PC-3 (cell line): ENCODE results near the gene AQP2. TPM values are rescaled to one million over a fixed set of nuclear protein-coding genes. Genes with fewer than 3 reads are reported as not detected.

Source experiments
- ATAC-seq: fragments of 200-7000 bp; cut with Tn5 transposase; 2 replicates; pipeline ENCODE4 v1.9.1; 2020; ENCODE audit warnings: mild to moderate bottlenecking, moderate library complexity
- BruUV-seq: library from RNA; stranded (reverse); fragments of 400-500 nt; replicated peaks from 2 replicates; lab custom pipeline; 2021; lab: Mats Ljungman, UMichigan
- CTCF ChIA-PET: fragments of 300-600 bp; sonication (Branson Sonifier 250); formaldehyde crosslinking; loops from one replicate; lab custom pipeline; 2022; ENCODE audit warnings: antibody characterized with exemption; lab: Charles Lee
- POLR2A ChIA-PET: fragments of 300-600 bp; sonication (Branson Sonifier 250); formaldehyde crosslinking; loops from one replicate; lab custom pipeline; 2022; ENCODE audit warnings: antibody characterized with exemption; ENCODE audit not compliant: unreplicated experiment; lab: Charles Lee
- DNase-seq: peaks from one replicate; pipeline ENCODE4 v3.0.0-alpha.2; 2015
- H2AFZ ChIP-seq: fragments of 300-600 bp; sonication (generic); 2 replicates; pipeline ENCODE4 v1.6.0; 2016; ENCODE audit warnings: antibody characterized with exemption, low read length
- H3F3A ChIP-seq: fragments of 300-600 bp; sonication (generic); one replicate; pipeline ENCODE4 v1.6.0; 2017; ENCODE audit warnings: antibody characterized with exemption, low read length, control low read depth, mild to moderate bottlenecking; ENCODE audit not compliant: unreplicated experiment
- H3K27ac ChIP-seq: fragments of 300-600 bp; sonication (generic); 2 replicates; pipeline ENCODE4 v1.5.1; 2016; ENCODE audit warnings: mild to moderate bottlenecking, low read length
- H3K27me3 ChIP-seq: fragments of 300-600 bp; sonication (generic); 2 replicates; pipeline ENCODE4 v1.6.1; 2016; ENCODE audit warnings: low read length, mixed read lengths
- H3K36me3 ChIP-seq: fragments of 300-600 bp; sonication (generic); 2 replicates; pipeline ENCODE4 v1.6.1; 2016; ENCODE audit warnings: low read depth, mixed run types, low read length, mixed read lengths
- H3K4me1 ChIP-seq: fragments of 300-600 bp; sonication (generic); 2 replicates; pipeline ENCODE4 v1.5.1; 2016; ENCODE audit warnings: low read length; ENCODE audit not compliant: insufficient read depth
- H3K4me2 ChIP-seq: fragments of 300-600 bp; sonication (generic); 2 replicates; pipeline ENCODE4 v1.6.0; 2016; ENCODE audit warnings: low read length
- H3K4me3 ChIP-seq: fragments of 300-600 bp; sonication (generic); 2 replicates; pipeline ENCODE4 v1.5.1; 2016; ENCODE audit warnings: mild to moderate bottlenecking, low read length, mixed read lengths
- H3K79me2 ChIP-seq: fragments of 300-600 bp; sonication (generic); 2 replicates; pipeline ENCODE4 v1.6.1; 2017; ENCODE audit warnings: low read length, mixed read lengths
- H3K9ac ChIP-seq: fragments of 300-600 bp; sonication (generic); 2 replicates; pipeline ENCODE4 v1.6.0; 2016; ENCODE audit warnings: mild to moderate bottlenecking, low read length
- H3K9me2 ChIP-seq: fragments of 300-600 bp; sonication (generic); replicated peaks from 2 replicates; pipeline ENCODE4 v1.6.1; 2016; ENCODE audit warnings: mixed run types, low read length, mixed read lengths
- H3K9me3 ChIP-seq: fragments of 300-600 bp; sonication (generic); 2 replicates; pipeline ENCODE4 v1.6.1; 2016; ENCODE audit warnings: low read length, mixed read lengths
- H4K20me1 ChIP-seq: fragments of 300-600 bp; sonication (generic); 2 replicates; pipeline ENCODE4 v1.6.1; 2016; ENCODE audit warnings: low read length, mixed read lengths
- CTCF ChIP-seq: fragments of 300-600 bp; sonication (generic); conservative IDR thresholded peaks from 2 replicates; pipeline ENCODE4 v1.5.1; 2017; ENCODE audit warnings: antibody characterized with exemption, low read depth, mild to moderate bottlenecking, low read length
- EZH2 ChIP-seq: fragments of 300-600 bp; sonication (generic); IDR thresholded peaks from one replicate; pipeline ENCODE4 v1.6.1; 2017; ENCODE audit warnings: antibody characterized with exemption, mild to moderate bottlenecking, low read length; ENCODE audit not compliant: unreplicated experiment
- EZH2phosphoT487 ChIP-seq: fragments of 300-600 bp; sonication (generic); IDR thresholded peaks from 2 replicates; pipeline ENCODE4 v1.6.1; 2018; ENCODE audit warnings: mild to moderate bottlenecking, antibody characterized with exemption, low read length, borderline replicate concordance
- intact Hi-C: fragments of 100-400 bp; cut with micrococcal nuclease; formaldehyde crosslinking; loops from 2 replicates; pipeline ENCODE4 v1.9.0; 2023
- total RNA-seq: library from RNA; depleted of rRNA; stranded (reverse); fragments of >200 nt; gene quantifications from 2 replicates; pipeline ENCODE4 v1.2.3, GENCODE V29; 2014

The AQP2 gene
- total RNA-seq, 1 experiment from 2014 or later: not detected

GRCh38 chr12:49944718-49945117, 5.8 kb upstream of the AQP2 start:
- DNase-seq: no peak
- no peaks in the 10 kb centered on the region for H3K9me3 ChIP-seq
- H3F3A ChIP-seq: no peaks in the 10 kb centered on the region
- H3K36me3 ChIP-seq: no peaks in the 10 kb centered on the region
- no peak for TF ChIP-seq EZH2phosphoT487
- no peak for TF ChIP-seq EZH2
- TF ChIP-seq CTCF: no peak
- no peak overlapping the region for H3K27ac ChIP-seq
- H3K4me2 ChIP-seq: no peak overlapping the region
- no peak for ATAC-seq
- no peaks in the 10 kb centered on the region for H3K27me3 ChIP-seq
- no peak overlapping the region for H3K9ac ChIP-seq
- H3K79me2 ChIP-seq: no peaks in the 10 kb centered on the region
- CTCF ChIA-PET: interaction anchor here (1.4 kb wide), 1 partner anchor 77 kb away, joined by 5 read pairs; no protein-coding TSS in a partner anchor
- H4K20me1 ChIP-seq: no peaks in the 10 kb centered on the region
- no TSS peak for BruUV-seq
- POLR2A ChIA-PET: no interaction called here
- intact Hi-C loops: no loop called here
- peaks cover 19% of the 10 kb centered on the region for H3K4me1 ChIP-seq
- no peaks in the 10 kb centered on the region for H3K9me2 ChIP-seq
- H3K4me3 ChIP-seq: no peak overlapping the region
- no peak overlapping the region for H2AFZ ChIP-seq

- H3K36me3 ChIP-seq: no peaks in the 10 kb centered on the region
- no peaks in the 10 kb centered on the region for H3K9me2 ChIP-seq
- H3K4me3 ChIP-seq: no peak overlapping the region
- no peak overlapping the region for H3K9ac ChIP-seq
- no peaks in the 10 kb centered on the region for H4K20me1 ChIP-seq
- intact Hi-C loops: no loop called here
- no peak overlapping the region for H3K27ac ChIP-seq
- no peak overlapping the region; the same call in 1 of the 2 replicates for H3K4me2 ChIP-seq
- TF ChIP-seq EZH2 (no peak), CTCF (peak; percentile 88), EZH2phosphoT487 (no peak)
- ChIA-PET CTCF (interaction anchor here (0.7 to 1.5 kb wide), 6 partner anchors 14 to 79 kb away, joined by 3 to 7 read pairs (median 4); no protein-coding TSS in a partner anchor), POLR2A (interaction anchor here (0.5 to 0.7 kb wide), 2 partner anchors 117 to 139 kb away, joined by 3 to 11 read pairs; partner anchors contain the start of gene NCKAP5L)
- no peaks in the 10 kb centered on the region for H3K79me2 ChIP-seq
- H2AFZ ChIP-seq: peak overlapping the region; percentile 87
- no TSS peak for BruUV-seq
- ATAC-seq (peak; percentile 94), DNase-seq (peak; percentile 84)
- H3K27me3 ChIP-seq: no peaks in the 10 kb centered on the region
- no peaks in the 10 kb centered on the region for H3F3A ChIP-seq
- peaks cover 19% of the 10 kb centered on the region for H3K4me1 ChIP-seq
- no peaks in the 10 kb centered on the region for H3K9me3 ChIP-seq
Observed at GRCh38 chr12:49945394-49946080, 5.0 kb upstream of the AQP2 start.

GRCh38 chr12:49946086-49946485, 4.5 kb upstream of the AQP2 start:
- CTCF ChIA-PET: interaction anchor here (0.8 to 1.5 kb wide), 5 partner anchors 14 to 79 kb away, joined by 3 to 7 read pairs (median 5); no protein-coding TSS in a partner anchor
- intact Hi-C loops: no loop called here
- H3K27ac ChIP-seq: no peak overlapping the region
- H3K9ac ChIP-seq: no peak overlapping the region
- no peak for ATAC-seq
- DNase-seq: no peak
- H3K4me1 ChIP-seq: peaks cover 19% of the 10 kb centered on the region
- no peaks in the 10 kb centered on the region for H3K9me3 ChIP-seq
- peak overlapping the region; percentile 87 for H2AFZ ChIP-seq
- no peak overlapping the region for H3K4me3 ChIP-seq
- no peaks in the 10 kb centered on the region for H3K79me2 ChIP-seq
- H3K4me2 ChIP-seq: no peak overlapping the region
- POLR2A ChIA-PET: interaction anchor here (0.5 to 0.8 kb wide), 3 partner anchors 11 to 139 kb away, joined by 3 to 11 read pairs (median 5); partner anchors contain the start of gene NCKAP5L
- H3F3A ChIP-seq: no peaks in the 10 kb centered on the region
- no peaks in the 10 kb centered on the region for H3K36me3 ChIP-seq
- H4K20me1 ChIP-seq: no peaks in the 10 kb centered on the region
- TF ChIP-seq EZH2 (no peak), CTCF (no peak), EZH2phosphoT487 (no peak)
- H3K27me3 ChIP-seq: no peaks in the 10 kb centered on the region
- no TSS peak for BruUV-seq
- no peaks in the 10 kb centered on the region for H3K9me2 ChIP-seq
